ENCODE results near the gene ASXL3. TPM values are rescaled to one million over a fixed set of nuclear protein-coding genes. Genes with fewer than 3 reads are reported as not detected.

ASXL3 gene
- total RNA-seq, 6 experiments from 2014 or later = 0.12 to 4.0 (median 1.3) TPM

- TF ChIP-seq, protein P1, sequence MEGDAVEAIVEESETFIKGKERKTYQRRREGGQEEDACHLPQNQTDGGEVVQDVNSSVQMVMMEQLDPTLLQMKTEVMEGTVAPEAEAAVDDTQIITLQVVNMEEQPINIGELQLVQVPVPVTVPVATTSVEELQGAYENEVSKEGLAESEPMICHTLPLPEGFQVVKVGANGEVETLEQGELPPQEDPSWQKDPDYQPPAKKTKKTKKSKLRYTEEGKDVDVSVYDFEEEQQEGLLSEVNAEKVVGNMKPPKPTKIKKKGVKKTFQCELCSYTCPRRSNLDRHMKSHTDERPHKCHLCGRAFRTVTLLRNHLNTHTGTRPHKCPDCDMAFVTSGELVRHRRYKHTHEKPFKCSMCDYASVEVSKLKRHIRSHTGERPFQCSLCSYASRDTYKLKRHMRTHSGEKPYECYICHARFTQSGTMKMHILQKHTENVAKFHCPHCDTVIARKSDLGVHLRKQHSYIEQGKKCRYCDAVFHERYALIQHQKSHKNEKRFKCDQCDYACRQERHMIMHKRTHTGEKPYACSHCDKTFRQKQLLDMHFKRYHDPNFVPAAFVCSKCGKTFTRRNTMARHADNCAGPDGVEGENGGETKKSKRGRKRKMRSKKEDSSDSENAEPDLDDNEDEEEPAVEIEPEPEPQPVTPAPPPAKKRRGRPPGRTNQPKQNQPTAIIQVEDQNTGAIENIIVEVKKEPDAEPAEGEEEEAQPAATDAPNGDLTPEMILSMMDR (IDR thresholded peaks at IDR 0.05) = no peak
- TF ChIP-seq POLR2A (IDR thresholded peaks at IDR 0.05) = no peak
- 44% methylated on average over 3 of the region's 3 CpGs for WGBS (ENCODE audit: insufficient coverage, low coverage, low lambda C conversion rate, missing lambda C conversion rate)
- H3K4me1 ChIP-seq = no peaks in the 10 kb centered on the region
- intact Hi-C loops (cut with DNase I) = no loop called here
- H3K27ac ChIP-seq = no peak overlapping the region
- no peaks in the 10 kb centered on the region for H3K9me3 ChIP-seq
- H3K4me3 ChIP-seq = no peak overlapping the region
- no peaks in the 10 kb centered on the region for H3K36me3 ChIP-seq
- DNase-seq (no peak), ATAC-seq (no peak)
- no peaks in the 10 kb centered on the region for H3K27me3 ChIP-seq
Observed at GRCh38 chr18:33755391-33755790, 177.4 kb downstream of the ASXL3 start.

GRCh38 chr18:33755931-33756560 is 178.0 kb downstream of the ASXL3 start:
- H3K4me3 ChIP-seq = no peak overlapping the region
- no peaks in the 10 kb centered on the region for H3K4me1 ChIP-seq
- H3K27me3 ChIP-seq = no peaks in the 10 kb centered on the region
- H3K27ac ChIP-seq = no peak overlapping the region
- no peaks in the 10 kb centered on the region for H3K9me3 ChIP-seq
- DNase-seq (no peak), ATAC-seq (peak in 1 of 4 donors; percentile 66)
- 34% methylated on average over 4 of the region's 6 CpGs for WGBS (ENCODE audit: insufficient coverage, low coverage, low lambda C conversion rate, missing lambda C conversion rate)
- TF ChIP-seq POLR2A (IDR thresholded peaks at IDR 0.05) = no peak
- TF ChIP-seq, protein P1 (IDR thresholded peaks at IDR 0.05) = no peak
- H3K36me3 ChIP-seq = no peaks in the 10 kb centered on the region
- intact Hi-C loops (cut with DNase I) = no loop called here

- H3K36me3 ChIP-seq = no peaks in the 10 kb centered on the region
- ATAC-seq (no peak), DNase-seq (no peak)
- WGBS (ENCODE audit: insufficient coverage, low coverage, low lambda C conversion rate, missing lambda C conversion rate) = 71% methylated on average over 1 of the region's 1 CpG
- no peaks in the 10 kb centered on the region for H3K9me3 ChIP-seq
- intact Hi-C loops (cut with DNase I) = no loop called here
- no peaks in the 10 kb centered on the region for H3K4me1 ChIP-seq
- no peaks in the 10 kb centered on the region for H3K27me3 ChIP-seq
- H3K27ac ChIP-seq = no peak overlapping the region
- no peak overlapping the region for H3K4me3 ChIP-seq
- TF ChIP-seq, protein P1 (IDR thresholded peaks at IDR 0.05) = no peak
- no peak for TF ChIP-seq POLR2A (IDR thresholded peaks at IDR 0.05)
Observed at GRCh38 chr18:33757037-33757436, 179.0 kb downstream of the ASXL3 start.

DNA sequence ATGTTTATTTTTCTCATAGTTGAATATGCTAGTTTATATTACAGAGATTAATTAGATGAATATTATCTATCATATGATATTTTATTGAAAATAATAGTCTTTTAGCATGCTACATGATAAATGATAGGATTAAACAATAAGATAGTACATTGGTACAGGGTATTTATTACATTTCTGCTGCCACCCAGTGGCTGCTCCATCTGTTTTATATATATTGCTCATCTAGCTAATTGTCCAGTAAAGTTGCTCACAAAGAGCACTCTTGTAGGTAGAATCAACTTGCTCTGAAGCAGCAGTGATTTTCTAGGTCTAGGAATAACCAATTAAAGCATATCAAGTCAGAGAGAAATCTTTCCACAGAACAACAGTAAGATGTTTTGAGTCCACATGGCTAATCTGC is 183.3 kb downstream of the ASXL3 start:
- intact Hi-C loops (cut with DNase I) = no loop called here
- ATAC-seq = peak; percentile 57 to 76 (median 67)
- TF ChIP-seq POLR2A (IDR thresholded peaks at IDR 0.05) = no peak
- TF ChIP-seq, protein P1 (IDR thresholded peaks at IDR 0.05) = peak; percentile 41 to 50 (median 48)

GRCh38 chr18:33781429-33781828 is 203.4 kb downstream of the ASXL3 start:
- Histone ChIP-seq H3K27ac (no peak overlapping the region), H3K36me3 (no peaks in the 10 kb centered on the region), H3K4me1 (no peaks in the 10 kb centered on the region), H3K27me3 (no peaks in the 10 kb centered on the region), H3K4me3 (no peak overlapping the region), H3K9me3 (no peaks in the 10 kb centered on the region)
- ATAC-seq = no peak
- TF ChIP-seq POLR2A (IDR thresholded peaks at IDR 0.05) = no peak
- TF ChIP-seq, protein P1 (IDR thresholded peaks at IDR 0.05) = no peak
- intact Hi-C loops (cut with DNase I) = no loop called here
- DNase-seq = no peak

More for the DNA sequence above, 183.3 kb downstream of the ASXL3 start:
- DNase-seq = no peak
- no peak overlapping the region for H3K27ac ChIP-seq
- H3K27me3 ChIP-seq = no peaks in the 10 kb centered on the region
- H3K9me3 ChIP-seq = no peaks in the 10 kb centered on the region
- H3K4me1 ChIP-seq = no peaks in the 10 kb centered on the region
- H3K4me3 ChIP-seq = no peak overlapping the region
- H3K36me3 ChIP-seq = no peaks in the 10 kb centered on the region
